Stimulated activated CD8-positive, alpha-beta memory T cell treated with anti-CD3 and anti-CD28 coated beads, Interleukin-12 subunit alpha, Interleukin-12 subunit beta, amount 100 ng/mL, for 24 hours (primary cell): ENCODE measurements around the gene ATP5MC2.
A peak's percentile ranks its signal among the peaks of the same experiment; 100 is the strongest.
"Not testable (repeated sequence)": the region's sequence is repeated elsewhere in the genome, so short reads cannot be mapped to it uniquely, and the experiment has no call there.

Experiments
- DNase-seq: peaks from one replicate; pipeline ENCODE4 v3.0.0-alpha.2; 2020; ENCODE audit errors: extremely low read depth

ATP5MC2 gene

DNA sequence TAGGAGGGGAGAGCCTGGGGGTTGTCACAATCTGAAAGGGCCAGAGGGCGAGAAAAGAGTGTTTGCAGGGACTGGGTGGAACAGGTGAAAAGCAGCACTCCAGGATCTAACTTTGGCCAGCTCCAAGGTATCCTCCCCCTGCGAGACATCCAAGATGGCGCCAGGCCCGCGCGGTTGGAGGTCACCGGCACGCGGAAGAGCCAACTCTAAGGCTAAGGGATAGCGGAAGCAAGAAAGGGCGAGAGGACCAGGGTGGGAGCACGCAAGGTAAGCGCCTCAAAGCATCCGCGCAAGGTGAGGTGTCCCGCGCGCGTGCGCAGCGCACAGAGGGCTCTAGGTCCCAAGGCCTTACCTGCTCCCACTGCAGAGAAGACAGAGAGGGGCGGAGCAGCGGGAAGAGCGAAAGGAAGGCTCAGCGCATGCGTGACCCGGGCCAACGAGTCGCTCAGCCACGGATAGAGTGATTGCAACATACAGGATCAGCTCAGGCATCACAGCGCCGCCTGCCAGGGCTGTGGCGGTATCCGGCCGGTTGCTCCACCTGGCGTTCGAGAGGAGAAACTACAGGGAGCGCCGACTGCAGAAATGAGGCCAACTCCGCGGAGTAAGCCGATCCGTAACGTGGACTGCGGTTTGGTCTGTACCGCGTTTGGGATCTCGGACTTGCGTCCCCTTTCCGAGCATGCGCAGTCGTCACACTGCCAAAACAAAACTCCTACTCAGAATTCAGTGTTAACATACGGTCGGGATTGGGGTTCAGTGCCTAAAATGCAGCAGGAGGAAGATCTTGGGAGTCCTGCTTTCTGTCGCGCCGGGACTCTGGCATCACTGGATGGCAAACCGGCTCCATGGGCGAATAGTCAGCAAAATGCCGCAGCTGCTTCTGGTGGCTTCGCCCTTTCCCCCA is at the start of gene ATP5MC2:
ATP5MC2 (minus strand) TSS at position 383 of the 907 bp plus-strand sequence. CDS start 3,469 bp downstream, outside the sequence.
- peak; percentile 95 for DNase-seq

GRCh38 chr12:53722450-53723041 is 46.7 kb upstream of the ATP5MC2 start:
- DNase-seq: no peak

DNA sequence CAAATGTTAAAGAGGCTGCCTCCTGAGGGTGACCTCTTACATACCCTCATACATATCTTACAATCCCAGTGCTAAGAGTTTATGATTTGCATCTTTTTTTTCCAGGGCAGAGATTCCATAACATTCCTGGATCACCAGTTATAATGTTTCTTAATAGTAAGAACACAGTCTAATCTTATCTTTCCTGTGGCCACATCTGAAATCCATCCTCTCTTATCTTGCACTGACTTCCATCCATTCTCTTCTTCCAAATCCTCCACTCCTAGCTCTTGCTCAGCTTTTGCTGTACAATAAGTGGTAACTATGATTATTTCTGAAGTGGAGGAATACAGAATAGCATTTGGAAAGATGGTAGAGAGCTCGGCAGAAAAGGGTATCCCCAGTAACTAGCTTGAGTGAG is 45.1 kb upstream of the ATP5MC2 start:
- DNase-seq: no peak

GRCh38 chr12:53719649-53720048 is 43.8 kb upstream of the ATP5MC2 start:
- no peak for DNase-seq

DNA sequence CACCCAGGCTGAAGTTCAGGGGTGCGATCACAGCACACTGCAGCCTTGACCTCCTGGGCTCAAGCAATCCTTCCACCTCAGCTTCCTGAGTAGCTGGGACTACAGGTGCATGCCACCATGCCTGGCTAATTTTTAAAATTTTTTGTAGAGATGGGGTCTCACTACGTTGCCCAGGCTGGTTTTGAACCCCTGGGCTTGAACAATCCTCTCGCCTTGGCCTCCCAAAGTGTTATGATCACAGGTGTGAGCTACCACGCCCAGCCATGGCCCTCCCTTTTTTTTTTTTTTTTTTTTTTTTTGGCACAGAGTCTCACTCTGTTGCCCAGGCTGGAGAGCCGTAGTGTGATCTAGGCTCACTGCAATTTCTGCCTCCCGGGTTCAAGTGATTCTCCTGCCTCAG is 42.7 kb upstream of the ATP5MC2 start:
- not testable (repeated sequence) for DNase-seq

DNA sequence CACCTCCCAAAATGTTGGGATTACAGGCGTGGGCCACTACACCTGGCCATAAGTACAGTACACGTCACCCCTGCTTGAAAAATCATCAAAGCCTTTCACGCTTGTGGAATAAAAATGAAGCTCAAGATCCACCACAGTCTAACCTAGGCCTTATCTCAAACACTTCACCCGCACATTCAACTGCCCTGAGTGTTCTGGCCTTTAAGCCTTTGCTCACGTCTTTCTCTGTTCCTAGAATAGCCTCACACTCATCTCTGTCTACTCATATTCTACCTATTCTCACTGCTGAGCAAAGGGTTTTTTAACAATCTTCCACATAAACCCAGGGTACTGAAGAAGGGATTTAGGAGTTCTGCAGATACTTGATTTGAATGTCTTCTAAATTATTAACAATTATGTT is 41.4 kb upstream of the ATP5MC2 start:
- no peak for DNase-seq

DNA sequence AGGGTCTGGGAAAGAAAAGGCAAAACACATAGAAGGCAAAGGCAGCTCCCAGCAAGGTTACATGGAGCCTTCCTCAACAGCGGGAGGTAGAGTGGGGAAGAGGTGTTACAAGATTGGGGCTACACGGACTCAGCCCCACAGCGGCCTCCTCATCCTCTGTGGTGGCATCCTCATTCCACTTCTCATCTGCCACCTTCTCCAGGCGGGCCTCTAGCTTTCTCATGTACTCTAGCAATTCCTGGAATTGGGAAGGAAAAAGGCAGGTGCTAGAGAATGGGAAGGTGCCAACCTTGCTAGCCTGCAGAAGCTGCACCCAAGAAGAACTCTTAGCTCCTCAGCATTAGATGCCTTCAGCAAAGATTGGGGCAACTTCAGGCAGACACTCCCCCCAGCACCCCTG is 38.1 kb upstream of the ATP5MC2 start:
- no peak for DNase-seq

- DNase-seq: no peak
Observed at GRCh38 chr12:53713516-53713915, 37.6 kb upstream of the ATP5MC2 start.

- no peak for DNase-seq
Observed at GRCh38 chr12:53712059-53712643, 36.3 kb upstream of the ATP5MC2 start.

GRCh38 chr12:53710091-53710490 is 34.2 kb upstream of the ATP5MC2 start:
- DNase-seq: no peak

DNA sequence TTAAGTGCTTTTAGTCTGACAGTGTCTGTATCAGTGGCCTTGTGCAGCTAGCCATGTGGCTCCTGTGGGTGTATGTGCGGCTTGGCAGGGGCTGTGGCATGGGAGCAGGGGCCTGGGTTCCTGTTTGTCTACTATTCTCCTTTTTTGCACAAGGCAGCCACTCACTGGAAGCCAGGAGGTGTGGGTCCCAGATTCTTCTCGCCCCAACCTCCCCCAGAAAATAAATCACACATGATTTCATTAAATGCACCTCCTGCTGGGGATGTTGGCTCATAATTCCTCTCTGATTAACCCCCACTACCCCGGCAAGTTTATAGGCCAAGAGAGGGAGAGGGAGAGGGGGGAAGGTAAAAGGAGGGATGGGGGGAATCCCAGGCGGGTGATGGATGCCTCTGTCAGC is 33.8 kb upstream of the ATP5MC2 start:
- no peak for DNase-seq

DNA sequence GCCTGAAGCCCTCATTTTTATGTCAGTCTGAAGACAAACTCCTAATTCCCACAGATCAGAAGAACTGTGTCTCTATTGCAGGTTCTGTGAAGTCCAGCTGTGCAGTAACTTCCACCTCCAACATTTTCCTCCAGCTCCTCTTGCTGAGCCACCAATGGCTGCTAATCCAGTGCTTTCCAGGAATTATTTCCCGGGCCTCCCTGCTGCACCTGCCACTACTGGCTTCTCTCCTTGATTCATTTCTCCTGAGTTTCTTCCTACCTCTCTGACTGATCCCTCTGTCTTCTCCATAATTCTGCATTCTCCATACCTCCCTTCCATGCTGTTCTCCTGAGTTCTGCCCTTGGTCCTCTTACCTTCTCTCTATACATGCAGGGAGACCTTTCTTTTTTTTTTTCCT is 30.2 kb upstream of the ATP5MC2 start:
- no peak for DNase-seq

GRCh38 chr12:53703756-53704155 is 27.9 kb upstream of the ATP5MC2 start:
- DNase-seq: no peak

DNA sequence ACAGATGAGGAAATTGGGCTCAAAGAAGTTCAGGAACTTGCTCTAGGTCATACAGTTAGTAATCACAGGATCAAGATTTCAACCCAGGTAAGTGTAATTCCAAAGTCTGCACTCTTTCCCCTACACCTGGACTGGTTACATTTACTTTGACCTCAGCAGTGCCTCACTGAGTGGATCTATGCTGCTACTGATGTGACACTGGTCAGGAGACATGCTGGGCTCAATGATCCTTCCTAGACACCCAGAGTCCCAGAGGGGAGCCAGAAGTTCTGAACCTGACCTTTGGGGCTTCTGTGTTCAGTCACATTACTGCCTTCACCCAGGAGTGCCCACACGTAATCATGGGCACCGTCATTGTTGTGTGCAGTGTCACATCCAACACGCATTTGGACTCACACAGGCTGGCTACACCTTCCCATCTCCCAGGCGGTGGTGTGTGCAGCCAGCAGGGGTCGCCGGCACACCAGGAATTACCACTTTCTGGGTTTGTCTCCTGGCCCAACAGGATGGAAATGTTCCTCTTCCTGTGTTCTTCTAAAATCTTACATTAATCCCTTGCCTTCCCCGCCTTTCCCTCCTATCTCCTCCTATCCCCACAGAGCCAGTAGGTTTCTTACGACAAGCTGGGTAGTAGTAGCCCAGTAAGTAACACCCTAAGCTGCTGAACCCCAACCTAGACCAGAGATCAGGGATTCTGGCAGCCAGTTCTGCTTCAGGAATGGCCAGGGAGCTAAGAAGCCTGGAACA is 25.8 kb upstream of the ATP5MC2 start:
- peak; percentile 34 for DNase-seq

GRCh38 chr12:53700567-53700966 is 24.7 kb upstream of the ATP5MC2 start:
- DNase-seq: no peak

GRCh38 chr12:53699678-53700025 is 23.8 kb upstream of the ATP5MC2 start:
- DNase-seq: no peak

GRCh38 chr12:53698948-53699677 is 23.2 kb upstream of the ATP5MC2 start:
- DNase-seq: no peak

GRCh38 chr12:53696655-53697331 is 20.9 kb upstream of the ATP5MC2 start:
- DNase-seq: no peak

GRCh38 chr12:53696285-53696654 is 20.4 kb upstream of the ATP5MC2 start:
- no peak for DNase-seq

DNA sequence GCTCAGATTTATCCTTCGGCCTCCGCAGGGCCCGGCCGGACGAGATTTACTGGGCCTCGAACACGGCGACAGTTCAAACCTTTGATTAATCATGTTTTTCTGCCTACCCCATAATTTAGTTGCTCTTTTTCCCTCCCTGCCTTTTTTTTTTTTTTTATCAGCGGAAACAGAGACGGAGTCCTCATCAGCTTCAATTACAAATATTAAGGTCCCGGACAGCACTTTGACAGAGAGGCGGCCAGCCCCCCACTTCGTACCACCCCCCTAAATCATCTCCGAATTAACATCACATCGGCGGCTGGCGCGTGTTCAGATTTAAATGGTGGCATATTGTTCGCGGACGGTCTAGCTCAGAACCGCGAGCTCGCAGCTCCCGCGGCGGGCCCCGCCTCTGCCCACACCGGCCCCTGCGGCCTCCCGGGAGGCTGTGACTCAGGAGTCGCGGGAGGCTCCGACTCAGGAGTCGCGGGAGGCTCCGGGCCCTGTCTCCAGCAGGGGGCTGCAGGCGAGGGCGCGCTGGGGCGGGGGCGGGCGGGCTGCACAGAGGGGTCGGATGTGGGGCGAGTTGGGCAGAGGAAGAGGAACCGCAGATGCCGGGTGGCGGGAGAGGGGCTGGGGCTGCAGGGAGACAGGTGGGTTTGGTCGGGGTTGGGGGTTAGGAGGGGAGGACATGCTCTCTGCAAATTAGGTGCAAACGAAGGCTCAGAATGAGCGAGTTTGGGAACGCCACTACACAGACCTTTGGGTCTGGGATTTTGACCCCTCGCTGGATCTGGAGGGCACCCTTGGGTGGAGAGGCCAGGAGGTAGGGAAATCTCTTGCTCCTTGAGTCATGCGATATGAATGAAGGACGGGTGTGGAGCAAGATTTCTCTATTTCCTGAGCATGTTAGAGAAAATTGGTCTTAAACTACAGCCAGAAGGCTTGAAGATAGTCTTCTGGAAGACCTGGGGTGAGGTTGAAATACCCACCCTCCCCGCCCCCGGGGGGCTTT is 19.6 kb upstream of the ATP5MC2 start:
- DNase-seq: no peak
